Prostate gland (tissue), 2 donors: ENCODE results near the gene GHR.

Source experiments
- CTCF ChIP-seq, 4 experiments: fragments of 200-600 bp in 2 of 4; fragments of 450-650 bp in 2 of 4; sonication (generic) in 2 of 4; IDR thresholded peaks; 1 replicate in 3 of 4; 2 replicates in 1 of 4; pipeline ENCODE4 v1.5.1; 2016 to 2019; ENCODE audit warnings: antibody characterized with exemption in 4 of 4, mild to moderate bottlenecking in 2 of 4, moderate library complexity in 2 of 4
- POLR2A ChIP-seq: fragments of 450-650 bp; IDR thresholded peaks from one replicate; pipeline ENCODE4 v1.6.1; 2016; ENCODE audit warnings: antibody characterized with exemption, mild to moderate bottlenecking

- TF ChIP-seq CTCF (IDR thresholded peaks at IDR 0.05) = no peak
- no peak for TF ChIP-seq POLR2A
Measured at GRCh38 chr5:42621242-42621641, 198.0 kb downstream of the GHR start.
